Bronchial epithelial cell (primary cell): ENCODE data around the gene ACTN2. TPM values are rescaled to one million over a fixed set of nuclear protein-coding genes. Genes with fewer than 3 reads are reported as not detected.

Experiments
- DNase-seq: peaks from one replicate; pipeline ENCODE4 v3.0.0-alpha.2; 2010; ENCODE audit warnings: low read depth
- FAIRE-seq: peaks from 2 replicates; lab custom pipeline; 2011; peaks lifted over from hg19 to GRCh38; lab: Jason Lieb, UNC
- H3K27me3 ChIP-seq: 2 replicates; pipeline ENCODE4 v1.5.1; 2011; ENCODE audit warnings: low read length; ENCODE audit not compliant: control insufficient read depth, insufficient read depth
- H3K36me3 ChIP-seq: 2 replicates; pipeline ENCODE4 v1.5.1; 2011; ENCODE audit warnings: low read length; ENCODE audit not compliant: control insufficient read depth, insufficient read depth
- H3K4me3 ChIP-seq: 2 replicates; pipeline ENCODE4 v1.5.1; 2011; ENCODE audit warnings: mild to moderate bottlenecking, low read depth, low read length, control low read depth
- CTCF ChIP-seq: IDR thresholded peaks from 2 replicates; pipeline ENCODE4 v1.5.1; 2011; ENCODE audit warnings: mild to moderate bottlenecking, moderate library complexity, low read length, control low read depth, inconsistent platforms; ENCODE audit not compliant: insufficient read depth, severe bottlenecking
- total RNA-seq: library from RNA; depleted of rRNA; stranded (reverse); fragments of >200 nt; gene quantifications from 2 replicates; pipeline ENCODE4 v1.2.1, GENCODE V29; 2014

ACTN2 gene
- total RNA-seq, 1 donor from 2014 or later: 0.79 TPM

GRCh38 chr1:236812334-236813030, 126.2 kb downstream of the ACTN2 start:
- H3K4me3 ChIP-seq: no peak overlapping the region
- DNase-seq: no peak
- no peak for TF ChIP-seq CTCF
- FAIRE-seq: no peak
- peaks cover 9% of the 10 kb centered on the region for H3K36me3 ChIP-seq
- no peaks in the 10 kb centered on the region for H3K27me3 ChIP-seq

Other genes starting within 250 kb of the ACTN2 start
- 49.2 and 53.0 TPM in 2 replicates for gene LGALS8, start 162.5 kb upstream of the ACTN2 start, total RNA-seq
- gene HEATR1, start 82.0 kb upstream of the ACTN2 start, total RNA-seq: 18.6 and 37.4 TPM in 2 replicates
- 13.1 and 13.4 TPM in 2 replicates for gene MTR, start 108.8 kb downstream of the ACTN2 start, total RNA-seq